ENCODE measurements around the gene CPA4.
"Not testable (repeated sequence)": the region's sequence is repeated elsewhere in the genome, so short reads cannot be mapped to it uniquely, and the experiment has no call there.

The CPA4 gene

GRCh38 chr7:130304878-130305277, 11.9 kb downstream of the CPA4 start:
- no peaks in the 10 kb centered on the region for H3K36me3 ChIP-seq (ENCODE audit: control insufficient read depth in 1 of 2, insufficient read depth in 2 of 2, low read length in 2 of 2)
- H3K27ac ChIP-seq (ENCODE audit: low read length): no peak overlapping the region
- no peaks in the 10 kb centered on the region for H3K9me3 ChIP-seq (ENCODE audit: control insufficient read depth in 1 of 2, low read length in 2 of 2)
- H3K4me3 ChIP-seq (ENCODE audit: low read depth in 1 of 2, low read length in 2 of 2): no peak overlapping the region
- H3K27me3 ChIP-seq (ENCODE audit: low read depth, low read length): no peaks in the 10 kb centered on the region
- H3K4me1 ChIP-seq (ENCODE audit: control insufficient read depth in 1 of 2, insufficient read depth in 2 of 2, low read length in 2 of 2): no peaks in the 10 kb centered on the region

- H3K9me3 ChIP-seq (ENCODE audit: control insufficient read depth in 1 of 2, low read length in 2 of 2): no peaks in the 10 kb centered on the region
- H3K4me1 ChIP-seq (ENCODE audit: control insufficient read depth in 1 of 2, insufficient read depth in 2 of 2, low read length in 2 of 2): no peaks in the 10 kb centered on the region
- H3K27me3 ChIP-seq (ENCODE audit: low read depth, low read length): no peaks in the 10 kb centered on the region
- H3K27ac ChIP-seq (ENCODE audit: low read length): no peak overlapping the region
- H3K4me3 ChIP-seq (ENCODE audit: low read depth in 1 of 2, low read length in 2 of 2): no peak overlapping the region
- no peaks in the 10 kb centered on the region for H3K36me3 ChIP-seq (ENCODE audit: control insufficient read depth in 1 of 2, insufficient read depth in 2 of 2, low read length in 2 of 2)
Observed at GRCh38 chr7:130305433-130306042, 12.6 kb downstream of the CPA4 start.

- no peaks in the 10 kb centered on the region for H3K36me3 ChIP-seq (ENCODE audit: control insufficient read depth in 1 of 2, insufficient read depth in 2 of 2, low read length in 2 of 2)
- H3K9me3 ChIP-seq (ENCODE audit: control insufficient read depth in 1 of 2, low read length in 2 of 2): no peaks in the 10 kb centered on the region
- H3K27ac ChIP-seq (ENCODE audit: low read length): no peak overlapping the region
- no peak overlapping the region for H3K4me3 ChIP-seq (ENCODE audit: low read depth in 1 of 2, low read length in 2 of 2)
- no peaks in the 10 kb centered on the region for H3K27me3 ChIP-seq (ENCODE audit: low read depth, low read length)
- H3K4me1 ChIP-seq (ENCODE audit: control insufficient read depth in 1 of 2, insufficient read depth in 2 of 2, low read length in 2 of 2): no peaks in the 10 kb centered on the region
Observed at GRCh38 chr7:130309986-130310385, 17.0 kb downstream of the CPA4 start.

GRCh38 chr7:130314305-130314704, 21.3 kb downstream of the CPA4 start:
- no peak overlapping the region for H3K27ac ChIP-seq (ENCODE audit: low read length)
- H3K4me1 ChIP-seq (ENCODE audit: control insufficient read depth in 1 of 2, insufficient read depth in 2 of 2, low read length in 2 of 2): no peaks in the 10 kb centered on the region
- H3K9me3 ChIP-seq (ENCODE audit: control insufficient read depth in 1 of 2, low read length in 2 of 2): no peaks in the 10 kb centered on the region
- H3K36me3 ChIP-seq (ENCODE audit: control insufficient read depth in 1 of 2, insufficient read depth in 2 of 2, low read length in 2 of 2): no peaks in the 10 kb centered on the region
- H3K4me3 ChIP-seq (ENCODE audit: low read depth in 1 of 2, low read length in 2 of 2): no peak overlapping the region
- H3K27me3 ChIP-seq (ENCODE audit: low read depth, low read length): no peaks in the 10 kb centered on the region

- Histone ChIP-seq H3K27ac (ENCODE audit: low read length) (no peak overlapping the region), H3K9me3 (ENCODE audit: control insufficient read depth in 1 of 2, low read length in 2 of 2) (no peaks in the 10 kb centered on the region), H3K27me3 (ENCODE audit: low read depth, low read length) (no peaks in the 10 kb centered on the region), H3K36me3 (ENCODE audit: control insufficient read depth in 1 of 2, insufficient read depth in 2 of 2, low read length in 2 of 2) (no peaks in the 10 kb centered on the region), H3K4me1 (ENCODE audit: control insufficient read depth in 1 of 2, insufficient read depth in 2 of 2, low read length in 2 of 2) (no peaks in the 10 kb centered on the region), H3K4me3 (ENCODE audit: low read depth in 1 of 2, low read length in 2 of 2) (no peak overlapping the region)
Observed at GRCh38 chr7:130319541-130319940, 26.6 kb downstream of the CPA4 start.

GRCh38 chr7:130321542-130322229, 28.7 kb downstream of the CPA4 start:
- not testable (repeated sequence) for H3K27me3 ChIP-seq (ENCODE audit: low read depth, low read length); H3K9me3 ChIP-seq (ENCODE audit: control insufficient read depth in 1 of 2, low read length in 2 of 2); H3K36me3 ChIP-seq (ENCODE audit: control insufficient read depth in 1 of 2, insufficient read depth in 2 of 2, low read length in 2 of 2); H3K27ac ChIP-seq (ENCODE audit: low read length); H3K4me3 ChIP-seq (ENCODE audit: low read depth in 1 of 2, low read length in 2 of 2); H3K4me1 ChIP-seq (ENCODE audit: control insufficient read depth in 1 of 2, insufficient read depth in 2 of 2, low read length in 2 of 2)

- H3K4me1 ChIP-seq (ENCODE audit: control insufficient read depth in 1 of 2, insufficient read depth in 2 of 2, low read length in 2 of 2): no peaks in the 10 kb centered on the region
- no peaks in the 10 kb centered on the region for H3K36me3 ChIP-seq (ENCODE audit: control insufficient read depth in 1 of 2, insufficient read depth in 2 of 2, low read length in 2 of 2)
- H3K27me3 ChIP-seq (ENCODE audit: low read depth, low read length): no peaks in the 10 kb centered on the region
- no peak overlapping the region for H3K27ac ChIP-seq (ENCODE audit: low read length)
- H3K4me3 ChIP-seq (ENCODE audit: low read depth in 1 of 2, low read length in 2 of 2): no peak overlapping the region
- no peaks in the 10 kb centered on the region for H3K9me3 ChIP-seq (ENCODE audit: control insufficient read depth in 1 of 2, low read length in 2 of 2)
Observed at GRCh38 chr7:130322615-130323014, 29.7 kb downstream of the CPA4 start.

GRCh38 chr7:130324306-130324943, 31.5 kb downstream of the CPA4 start:
- Histone ChIP-seq H3K27ac (ENCODE audit: low read length) (no peak overlapping the region), H3K4me3 (ENCODE audit: low read depth in 1 of 2, low read length in 2 of 2) (no peak overlapping the region), H3K9me3 (ENCODE audit: control insufficient read depth in 1 of 2, low read length in 2 of 2) (no peaks in the 10 kb centered on the region), H3K4me1 (ENCODE audit: control insufficient read depth in 1 of 2, insufficient read depth in 2 of 2, low read length in 2 of 2) (no peaks in the 10 kb centered on the region), H3K27me3 (ENCODE audit: low read depth, low read length) (no peaks in the 10 kb centered on the region), H3K36me3 (ENCODE audit: control insufficient read depth in 1 of 2, insufficient read depth in 2 of 2, low read length in 2 of 2) (no peaks in the 10 kb centered on the region)

GRCh38 chr7:130329681-130330080, 36.7 kb downstream of the CPA4 start:
- H3K36me3 ChIP-seq (ENCODE audit: control insufficient read depth in 1 of 2, insufficient read depth in 2 of 2, low read length in 2 of 2): no peaks in the 10 kb centered on the region
- peaks cover 0 to 5% of the 10 kb centered on the region in 2 donors for H3K4me1 ChIP-seq (ENCODE audit: control insufficient read depth in 1 of 2, insufficient read depth in 2 of 2, low read length in 2 of 2)
- H3K27ac ChIP-seq (ENCODE audit: low read length): no peak overlapping the region
- no peak overlapping the region for H3K4me3 ChIP-seq (ENCODE audit: low read depth in 1 of 2, low read length in 2 of 2)
- no peaks in the 10 kb centered on the region for H3K27me3 ChIP-seq (ENCODE audit: low read depth, low read length)
- H3K9me3 ChIP-seq (ENCODE audit: control insufficient read depth in 1 of 2, low read length in 2 of 2): no peaks in the 10 kb centered on the region

- Histone ChIP-seq H3K9me3 (ENCODE audit: control insufficient read depth in 1 of 2, low read length in 2 of 2) (no peaks in the 10 kb centered on the region), H3K4me3 (ENCODE audit: low read depth in 1 of 2, low read length in 2 of 2) (no peak overlapping the region), H3K27ac (ENCODE audit: low read length) (no peak overlapping the region), H3K36me3 (ENCODE audit: control insufficient read depth in 1 of 2, insufficient read depth in 2 of 2, low read length in 2 of 2) (no peaks in the 10 kb centered on the region), H3K4me1 (ENCODE audit: control insufficient read depth in 1 of 2, insufficient read depth in 2 of 2, low read length in 2 of 2) (peaks cover 0 to 7% of the 10 kb centered on the region in 2 donors), H3K27me3 (ENCODE audit: low read depth, low read length) (no peaks in the 10 kb centered on the region)
Observed at GRCh38 chr7:130332259-130333053, 39.5 kb downstream of the CPA4 start.

GRCh38 chr7:130333832-130334231, 40.9 kb downstream of the CPA4 start:
- no peaks in the 10 kb centered on the region for H3K27me3 ChIP-seq (ENCODE audit: low read depth, low read length)
- no peak overlapping the region for H3K4me3 ChIP-seq (ENCODE audit: low read depth in 1 of 2, low read length in 2 of 2)
- H3K36me3 ChIP-seq (ENCODE audit: control insufficient read depth in 1 of 2, insufficient read depth in 2 of 2, low read length in 2 of 2): no peaks in the 10 kb centered on the region
- H3K4me1 ChIP-seq (ENCODE audit: control insufficient read depth in 1 of 2, insufficient read depth in 2 of 2, low read length in 2 of 2): peaks cover 0 to 7% of the 10 kb centered on the region in 2 donors
- H3K9me3 ChIP-seq (ENCODE audit: control insufficient read depth in 1 of 2, low read length in 2 of 2): no peaks in the 10 kb centered on the region
- H3K27ac ChIP-seq (ENCODE audit: low read length): no peak overlapping the region

Measured in muscle layer of duodenum (tissue), 2 donors.